Mesenteric fat pad (tissue), 1 donor: ENCODE results near the gene F10. TPM values are rescaled to one million over a fixed set of nuclear protein-coding genes. Genes with fewer than 3 reads are reported as not detected.

Experiments used
- DNase-seq: peaks from one replicate; pipeline ENCODE4 v3.0.0-alpha.2; 2020; ENCODE audit warnings: low spot score
- total RNA-seq: library from RNA; stranded (reverse); fragmentation: NEBNext Ultra II Directional; extraction: Animal tissue kit (Norgen Biotek cat#: 25700); gene quantifications from one replicate; pipeline ENCODE4 v1.2.1, GENCODE V29; 2021
- donor health status: DM: yes; HTN: yes; CAD: no.

Gene F10
- total RNA-seq, 1 donor from 2014 or later = 6.6 TPM

DNA sequence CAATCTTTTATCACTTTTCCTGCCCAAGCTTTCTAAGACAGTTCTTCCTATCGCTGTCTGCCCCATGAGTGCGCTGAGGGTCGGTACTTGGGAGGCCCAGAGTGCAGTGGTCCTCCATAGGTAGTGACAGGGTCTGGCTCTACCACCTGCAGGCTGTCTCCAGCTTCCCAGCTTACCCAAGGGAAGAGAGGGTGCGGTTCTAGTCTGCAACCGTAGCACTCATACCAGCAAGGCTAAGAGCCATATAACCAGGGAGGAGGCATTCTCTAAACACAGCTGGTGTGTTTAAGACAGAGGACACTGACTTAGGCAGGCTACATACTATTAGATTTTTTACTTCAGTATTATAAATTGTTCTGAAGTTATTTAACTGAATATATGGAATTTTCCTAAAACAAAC lies 44.1 kb downstream of the F10 start:
- no peak for DNase-seq

DNA sequence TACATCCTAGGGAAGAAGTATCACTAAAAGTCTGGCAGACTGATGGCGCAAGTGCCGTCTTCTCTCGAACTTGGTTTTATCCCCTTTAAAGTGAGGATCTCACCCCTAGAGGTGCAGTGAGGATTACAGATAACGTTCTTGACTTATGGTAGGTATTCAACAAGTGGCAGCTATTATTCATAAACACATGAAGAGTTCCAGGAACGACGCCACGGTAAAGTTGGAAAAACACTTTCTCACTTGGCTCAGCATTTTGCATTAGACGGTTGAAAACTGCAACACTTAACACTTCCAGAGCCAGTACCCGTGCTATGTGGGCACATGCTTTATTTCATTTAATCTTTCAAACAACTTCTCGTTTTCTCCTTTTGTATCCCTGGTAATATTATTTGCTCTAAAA lies 44.6 kb downstream of the F10 start:
- no peak for DNase-seq

DNA sequence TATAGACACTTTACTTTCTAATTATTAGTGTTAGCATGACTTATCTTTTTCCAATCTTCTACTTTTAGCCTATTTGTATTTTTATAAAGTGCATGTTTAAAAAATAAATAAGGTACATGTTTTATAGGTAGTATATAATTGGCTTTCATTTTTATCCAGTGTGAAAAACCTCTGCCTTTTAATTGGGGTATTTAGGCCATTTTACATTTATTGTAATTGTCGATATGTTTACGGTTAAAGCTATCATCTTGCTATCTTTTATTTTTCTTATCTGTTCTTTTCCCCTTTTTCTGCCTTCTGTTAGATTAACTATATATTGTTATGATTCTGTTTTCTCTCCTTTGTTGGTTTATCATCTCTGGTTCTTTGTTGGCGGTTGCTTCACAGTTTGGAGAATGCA lies 45.0 kb downstream of the F10 start:
- DNase-seq = no peak

DNA sequence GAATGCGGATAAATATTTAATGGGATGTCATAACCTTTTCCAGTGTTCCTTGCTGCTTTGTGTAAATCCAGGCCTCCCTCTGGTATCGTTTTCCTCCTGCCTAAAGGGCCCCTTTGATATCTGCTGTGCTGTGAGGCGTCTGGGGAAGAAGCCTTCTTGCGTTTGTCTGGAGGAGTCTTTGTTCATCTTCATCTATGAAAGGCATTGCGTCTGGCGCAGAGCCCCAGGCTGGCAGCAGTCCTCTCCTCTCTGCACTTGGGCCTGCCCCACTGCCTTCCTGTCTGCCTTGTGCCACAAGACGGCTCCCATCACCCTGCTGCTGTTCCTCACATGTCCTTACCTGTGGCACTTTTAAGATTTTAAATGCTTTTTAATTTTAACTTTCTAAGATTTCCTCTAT lies 45.6 kb downstream of the F10 start:
- DNase-seq = no peak

DNA sequence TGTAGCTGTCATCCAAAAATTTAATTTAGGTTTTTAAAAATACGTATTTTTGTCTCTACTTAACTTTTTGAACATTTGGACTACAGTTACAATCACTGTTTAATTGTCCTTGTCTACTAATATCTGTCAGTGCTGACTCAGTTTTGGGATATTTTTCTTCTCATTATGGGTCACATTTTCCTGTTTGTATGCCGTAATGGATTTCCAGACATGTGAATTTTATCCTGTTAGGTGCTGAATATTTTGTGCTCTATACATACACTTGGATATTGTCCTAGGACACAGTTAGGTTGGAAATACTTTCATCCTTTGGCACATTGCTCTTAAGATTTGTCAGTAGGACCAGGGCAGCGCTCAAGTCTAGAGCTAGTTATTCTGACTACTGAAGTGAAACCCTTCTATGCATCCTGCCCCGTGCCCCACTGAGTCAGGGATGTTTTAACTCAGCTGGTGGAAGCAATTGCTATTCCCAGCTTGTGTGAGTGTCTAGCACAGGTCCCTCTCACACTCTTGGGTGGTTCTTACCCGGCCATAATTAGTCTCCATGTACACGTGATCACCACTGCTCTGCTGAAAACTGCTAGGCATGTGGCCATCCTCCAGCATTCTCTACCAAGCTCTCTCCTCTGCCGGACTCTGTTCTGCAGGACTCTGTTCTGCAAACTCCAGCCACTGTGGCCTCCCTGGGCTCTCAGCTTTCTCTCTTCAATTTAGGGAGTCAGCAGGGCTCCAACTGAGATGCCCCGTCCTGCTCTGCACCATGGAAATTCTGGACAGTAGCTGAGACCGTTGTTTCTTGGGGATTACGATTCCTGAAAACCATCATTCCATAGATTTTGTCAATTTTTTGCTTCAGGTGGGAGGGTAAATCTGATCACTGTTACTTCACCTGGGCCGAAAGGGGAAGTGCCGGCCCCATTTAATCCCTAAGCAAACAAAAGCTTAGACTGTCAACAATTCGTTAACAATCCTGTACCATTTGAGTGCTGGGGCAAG lies 47.0 kb downstream of the F10 start:
- no peak for DNase-seq

DNA sequence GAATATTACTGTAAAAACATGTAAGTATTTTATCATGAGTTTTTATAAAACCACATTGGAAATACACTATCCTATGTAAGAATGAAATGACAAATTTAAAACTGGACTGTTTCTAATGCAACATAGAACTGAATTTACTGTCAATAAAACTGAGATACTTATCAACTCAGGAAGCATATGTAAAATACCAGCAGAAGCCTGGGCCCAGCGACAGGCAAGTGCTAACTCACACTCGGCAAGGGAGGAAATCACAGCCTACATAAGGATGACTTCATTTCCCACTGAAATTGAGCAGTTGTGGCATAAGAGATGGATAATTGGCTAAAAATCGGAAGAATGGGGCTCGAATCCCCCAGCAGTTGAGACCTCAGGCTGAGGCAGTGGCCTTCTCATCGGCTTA lies 47.9 kb downstream of the F10 start:
- DNase-seq = no peak

DNA sequence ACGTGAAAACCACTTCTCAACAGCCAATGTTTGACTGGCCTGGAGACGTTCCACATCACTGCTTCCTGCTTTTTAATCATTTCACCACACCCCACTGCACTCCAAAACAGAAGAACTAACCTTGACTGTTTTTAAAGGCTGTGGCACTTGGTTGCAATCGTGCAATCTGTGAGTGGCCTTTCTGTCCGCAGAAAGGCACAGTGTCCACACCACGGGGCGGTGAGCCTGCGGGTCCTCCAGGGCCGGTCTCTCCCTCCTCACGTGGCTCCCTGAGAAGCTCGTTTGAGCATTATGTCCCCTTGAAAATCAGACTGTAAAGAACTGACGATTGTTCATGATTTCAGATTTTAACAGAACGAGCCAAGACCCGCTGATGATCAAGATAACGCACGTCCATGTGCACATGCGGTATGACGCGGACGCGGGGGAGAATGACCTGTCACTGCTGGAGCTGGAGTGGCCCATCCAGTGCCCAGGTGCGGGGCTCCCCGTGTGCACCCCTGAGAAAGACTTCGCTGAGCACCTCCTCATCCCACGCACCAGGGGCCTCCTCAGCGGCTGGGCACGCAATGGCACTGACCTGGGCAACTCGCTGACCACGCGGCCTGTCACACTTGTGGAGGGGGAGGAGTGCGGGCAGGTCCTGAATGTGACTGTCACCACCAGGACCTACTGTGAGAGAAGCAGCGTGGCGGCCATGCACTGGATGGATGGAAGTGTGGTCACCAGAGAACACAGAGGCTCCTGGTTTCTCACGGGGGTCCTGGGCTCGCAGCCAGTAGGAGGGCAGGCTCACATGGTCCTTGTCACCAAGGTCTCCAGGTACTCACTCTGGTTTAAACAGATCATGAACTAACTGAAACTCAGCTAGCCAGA lies 48.9 kb downstream of the F10 start:
- DNase-seq = no peak

DNA sequence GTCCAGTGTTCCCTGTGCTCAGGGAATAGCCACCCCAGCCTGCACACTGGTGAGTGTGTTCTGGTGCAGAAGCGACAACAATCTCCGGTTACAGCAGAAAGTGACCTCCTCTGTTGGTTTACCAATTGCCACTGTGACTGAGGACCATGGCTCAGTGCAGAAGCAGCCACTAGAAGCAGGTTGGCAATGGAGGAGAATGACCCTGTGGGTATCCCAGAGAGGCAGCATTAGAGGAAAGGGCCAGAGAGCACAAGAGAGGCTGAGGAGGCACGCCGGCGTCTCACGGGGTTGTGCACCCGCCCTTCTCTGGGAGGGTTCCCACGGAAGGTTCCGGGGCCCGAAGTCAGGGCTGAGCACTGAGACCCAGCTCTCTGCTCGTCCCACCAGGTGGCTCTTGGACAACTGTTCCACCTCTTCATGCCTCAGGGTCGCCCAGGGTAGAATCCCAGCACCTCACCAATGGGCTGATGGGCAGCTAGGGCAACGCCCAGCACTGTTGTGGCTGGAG lies 49.9 kb downstream of the F10 start:
- no peak for DNase-seq

DNA sequence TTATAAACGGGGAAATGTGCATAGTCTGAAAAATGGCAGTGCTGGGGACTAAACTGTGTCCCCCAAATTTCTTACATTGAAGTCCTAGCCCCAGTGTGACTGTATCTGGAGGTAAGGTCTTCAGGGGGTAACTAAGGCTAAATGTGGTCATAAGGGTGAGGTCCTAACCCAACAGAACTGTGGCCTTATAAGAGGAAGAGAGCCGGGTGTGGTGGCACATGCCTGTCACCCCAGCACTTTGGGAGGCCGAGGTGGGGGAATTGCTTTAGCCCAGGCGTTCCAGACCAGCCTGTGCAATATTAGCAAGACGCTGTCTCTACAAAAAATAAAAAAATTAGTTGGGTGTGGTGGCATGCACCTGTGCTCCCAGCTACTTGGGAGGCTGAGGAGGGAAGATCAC lies 53.7 kb downstream of the F10 start:
- DNase-seq = no peak

DNA sequence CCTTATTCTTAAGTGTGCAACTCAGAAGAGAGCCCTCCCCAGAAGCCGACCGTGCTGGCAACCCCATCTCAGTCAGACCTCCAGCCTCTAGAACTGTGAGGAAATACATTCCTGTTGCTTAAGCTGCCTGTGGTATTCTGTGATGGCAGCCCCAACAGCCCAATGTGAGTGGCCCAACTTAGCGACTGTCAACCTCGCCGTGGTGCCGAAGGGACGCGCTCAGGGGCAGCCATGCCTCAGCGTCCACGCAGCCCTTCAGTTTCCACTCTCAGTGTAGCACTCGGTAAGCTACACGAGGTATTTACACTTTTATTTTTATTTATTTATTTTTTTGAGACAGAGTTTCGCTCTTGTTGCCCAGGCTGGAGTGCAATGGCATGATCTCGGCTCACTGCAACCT lies 54.2 kb downstream of the F10 start:
- DNase-seq = no peak

DNA sequence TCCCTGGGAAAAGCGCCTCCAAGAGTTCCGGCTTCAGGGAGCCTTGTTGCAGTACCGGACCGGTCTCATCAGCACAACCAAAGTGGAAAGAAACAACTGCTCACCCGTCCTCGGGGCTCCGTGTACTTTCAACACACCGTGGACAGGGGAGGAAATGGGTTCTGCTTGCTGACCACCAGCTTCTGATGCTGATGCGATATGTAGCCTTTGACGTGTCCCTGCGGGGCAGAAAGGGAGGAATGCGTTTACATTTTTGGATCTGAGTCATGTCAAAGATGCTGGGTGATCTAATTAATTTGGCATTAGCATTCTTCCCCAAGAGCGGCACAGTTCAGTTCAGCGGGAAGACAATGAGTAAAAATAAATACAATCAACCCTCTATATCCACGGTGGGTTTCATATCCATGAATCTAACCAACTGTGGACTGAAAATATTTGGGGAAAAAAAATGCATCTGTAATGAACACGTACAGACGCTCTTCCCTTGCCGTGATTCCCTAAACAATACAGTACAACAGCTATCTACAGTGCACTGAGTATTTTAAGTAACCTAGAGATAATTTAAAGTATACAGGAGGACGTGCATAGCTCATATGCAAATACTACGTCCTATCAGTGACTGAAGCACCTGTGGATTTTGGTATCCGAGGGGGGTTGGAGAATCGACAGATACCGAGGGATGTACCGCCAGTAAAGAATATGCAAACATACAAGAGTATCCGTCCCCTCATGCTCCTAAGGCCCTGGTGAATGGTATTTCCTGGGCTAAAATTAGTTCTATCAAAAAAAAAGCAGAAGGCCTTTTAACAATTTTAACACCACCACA lies 55.7 kb downstream of the F10 start:
- no peak for DNase-seq

DNA sequence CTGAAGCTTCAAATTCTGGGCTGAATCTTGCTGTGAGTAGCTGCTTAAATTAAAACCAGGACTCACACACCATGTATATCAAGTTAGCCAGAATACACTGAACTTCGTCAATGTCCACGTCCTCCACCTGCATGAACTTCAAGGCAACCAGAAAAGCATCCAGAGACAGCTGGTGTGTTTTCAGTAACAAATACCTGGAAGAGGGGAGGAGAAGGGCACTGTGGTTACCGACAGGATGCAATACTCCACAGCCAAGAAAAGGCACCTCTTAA lies 56.2 kb downstream of the F10 start:
- DNase-seq = no peak

DNA sequence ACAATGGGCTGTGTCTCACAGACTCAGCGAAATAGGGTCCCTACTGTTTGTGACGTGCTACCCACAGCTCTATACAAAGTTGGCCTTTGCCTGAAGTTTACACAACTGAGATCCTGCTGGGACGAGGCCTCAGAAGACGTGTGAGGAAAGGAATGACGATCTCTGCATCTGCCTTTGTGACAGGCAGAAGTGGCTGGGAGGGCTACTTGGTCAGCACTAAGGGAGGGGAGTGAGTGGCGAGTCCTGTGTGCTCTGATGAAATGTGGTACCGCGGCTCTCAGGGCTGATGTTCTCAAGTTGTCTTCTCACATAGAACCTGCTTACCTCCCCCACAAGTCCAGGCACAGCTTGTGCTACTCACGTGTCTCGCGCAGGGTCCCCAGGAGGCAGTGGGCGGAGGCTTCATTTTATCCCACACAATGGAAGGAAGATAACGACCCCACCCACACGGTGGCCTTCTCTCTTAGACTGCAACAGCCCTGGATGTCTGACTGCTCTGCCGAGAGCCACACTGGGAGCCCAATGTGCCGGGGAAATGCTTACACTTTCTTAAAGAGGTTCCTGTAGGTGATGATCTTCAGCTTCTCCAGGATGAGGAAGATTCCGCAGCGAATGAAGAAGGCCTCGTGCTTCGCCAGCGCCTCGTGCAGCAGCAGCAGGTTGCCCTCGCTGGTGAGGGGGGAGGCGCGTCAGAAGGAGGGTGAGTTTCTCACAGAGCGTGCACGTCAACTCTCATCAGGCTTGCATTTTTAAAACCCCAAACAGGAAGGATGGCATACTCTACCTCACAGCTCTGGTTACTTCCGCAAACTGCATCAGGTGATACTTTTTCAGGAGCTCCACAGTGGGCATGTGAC lies 57.0 kb downstream of the F10 start:
- DNase-seq = no peak

DNA sequence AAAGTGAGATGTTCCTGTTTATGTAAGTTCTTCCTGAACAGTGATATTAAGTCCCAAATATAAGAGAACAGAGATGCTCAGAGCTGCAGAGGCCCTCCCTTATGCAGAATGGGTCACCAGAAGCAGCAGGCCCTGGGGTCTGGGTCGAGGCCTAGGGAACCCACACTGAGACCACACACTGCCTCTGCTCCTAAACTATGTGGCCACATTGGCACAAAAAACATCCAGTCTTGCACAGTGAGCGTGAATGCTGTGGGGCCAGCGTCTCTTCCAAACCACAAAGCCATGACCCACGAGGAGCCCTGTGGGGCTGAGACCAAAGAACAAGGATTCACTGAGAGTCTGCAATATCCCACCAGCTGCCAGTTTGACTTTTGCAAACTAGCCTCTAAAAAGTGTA lies 59.4 kb downstream of the F10 start:
- DNase-seq = no peak

DNA sequence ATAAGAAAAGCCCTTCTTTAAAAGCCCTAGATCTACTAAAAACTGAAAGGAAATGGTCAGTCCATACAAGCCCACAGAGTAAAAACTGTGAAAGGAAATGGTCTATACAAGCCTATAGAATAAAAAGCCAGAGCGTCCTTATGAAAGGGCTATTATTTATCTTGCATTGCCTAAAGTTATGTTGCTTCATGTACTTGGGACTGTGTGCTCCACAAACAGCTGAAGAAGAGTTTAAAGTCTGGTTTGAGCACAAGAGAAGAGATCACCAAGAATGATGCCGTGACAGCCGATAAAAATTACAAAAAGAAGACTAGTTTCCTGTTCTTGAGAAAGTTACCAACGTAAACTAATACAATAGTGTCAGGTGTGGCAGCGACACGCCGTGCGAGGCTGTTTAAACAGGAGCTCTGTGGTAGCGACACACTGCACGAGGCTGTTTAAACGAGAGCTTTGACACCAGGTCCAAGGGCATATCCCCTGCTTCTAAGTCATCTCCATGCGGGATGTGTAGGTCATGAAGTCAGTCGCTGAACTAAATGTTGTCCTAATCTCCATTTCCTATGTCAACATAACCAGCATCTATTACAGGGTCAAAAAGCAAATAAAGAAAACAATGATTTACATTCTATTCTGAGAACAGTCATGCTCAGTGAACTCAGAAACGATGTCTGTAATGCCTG lies 61.0 kb downstream of the F10 start:
- no peak for DNase-seq

DNA sequence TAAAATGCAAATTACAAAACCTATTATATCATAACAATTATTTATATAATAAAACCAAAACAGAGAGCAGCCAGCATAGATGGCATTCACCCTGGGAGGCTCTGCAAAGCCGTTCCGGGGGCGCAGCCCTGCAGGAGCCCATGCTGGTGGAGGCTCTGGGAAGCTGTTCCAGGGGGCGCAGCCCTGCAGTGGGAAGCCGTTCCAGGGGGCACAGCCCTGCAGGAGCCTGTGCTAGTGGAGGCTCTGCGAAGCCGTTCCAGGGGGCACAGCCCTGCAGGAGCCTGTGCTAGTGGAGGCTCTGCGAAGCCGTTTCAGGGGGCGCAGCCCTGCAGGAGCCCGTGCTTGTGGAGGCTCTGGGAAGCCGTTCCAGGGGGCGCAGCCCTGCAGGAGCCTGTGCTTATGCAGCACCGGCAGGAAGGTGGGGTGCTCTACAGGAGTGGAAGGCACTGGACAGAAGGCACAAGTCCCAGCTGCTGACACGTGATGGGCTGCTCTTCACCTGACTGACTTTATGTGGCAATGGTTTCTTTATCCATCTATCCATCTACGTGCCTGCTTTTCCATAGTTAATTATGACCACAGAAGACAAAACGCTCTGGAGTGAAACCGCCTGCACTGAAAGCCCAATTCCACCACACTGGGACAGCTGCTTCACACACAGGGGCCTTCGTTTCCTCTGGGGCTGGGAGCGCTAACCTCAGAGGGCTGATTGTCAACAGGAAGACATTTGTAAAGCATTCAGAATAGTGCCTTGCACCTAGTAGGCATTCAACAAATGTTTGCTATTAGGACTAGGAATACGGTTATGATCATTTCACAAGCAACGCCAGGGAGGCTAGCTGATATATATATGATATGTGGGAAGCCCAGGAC lies 62.2 kb downstream of the F10 start:
- DNase-seq = no peak

DNA sequence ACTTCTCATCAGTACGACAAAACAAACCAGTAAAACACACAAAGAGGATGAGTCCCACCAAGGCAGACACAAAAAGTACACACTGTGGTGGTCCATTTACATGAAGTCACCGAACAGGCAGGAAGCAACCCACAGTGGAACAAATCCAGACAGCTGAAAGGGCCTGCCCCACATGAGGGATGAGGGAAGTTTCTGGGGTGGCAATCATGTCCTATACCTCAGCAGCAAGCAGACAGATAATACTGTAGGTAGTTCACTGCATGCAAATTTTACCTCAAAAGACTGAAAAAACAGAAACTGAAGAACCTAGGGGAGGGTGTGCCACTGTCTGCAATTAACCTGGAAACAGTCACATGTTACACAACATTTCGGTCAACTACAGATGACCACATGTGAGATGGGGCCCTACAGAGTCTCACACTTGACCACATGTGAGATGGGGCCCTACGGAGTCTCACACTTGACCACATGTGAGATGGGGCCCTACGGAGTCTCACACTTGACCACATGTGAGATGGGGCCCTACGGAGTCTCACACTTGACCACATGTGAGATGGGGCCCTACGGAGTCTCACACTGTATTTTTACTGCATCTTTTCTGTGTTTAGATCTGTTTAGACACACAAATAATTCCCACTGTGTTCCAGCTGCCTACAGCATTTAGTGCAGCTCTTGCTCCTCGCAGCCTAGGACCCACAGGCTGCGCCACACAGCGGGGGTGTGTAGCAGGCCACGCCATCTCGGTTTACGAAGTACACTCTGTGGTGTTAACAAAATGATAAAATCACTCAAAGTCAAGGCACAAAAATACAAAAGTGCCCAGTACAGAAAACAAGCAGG lies 63.7 kb downstream of the F10 start:
- DNase-seq = no peak

DNA sequence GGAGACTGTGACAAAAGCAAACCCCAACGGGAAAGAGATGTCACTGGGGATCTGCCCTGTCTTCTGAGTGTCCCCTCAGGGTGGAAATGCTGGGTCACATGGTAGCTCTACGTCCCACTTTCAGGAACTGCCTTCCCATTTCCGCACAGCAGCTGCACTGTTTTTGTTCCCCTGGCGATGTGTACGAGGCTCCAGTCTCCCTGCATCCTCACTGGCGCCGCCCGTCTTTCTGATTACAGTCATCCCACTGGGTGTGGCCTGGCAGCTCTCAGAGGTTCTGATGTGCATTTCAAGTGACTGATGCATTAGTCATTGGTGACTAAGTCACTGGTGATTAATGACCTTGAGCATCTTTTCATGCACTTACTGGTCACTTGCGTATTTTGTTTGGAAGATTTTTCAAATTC lies 64.7 kb downstream of the F10 start:
- no peak for DNase-seq
